Panc1 (cell line): ENCODE results near the gene VWC2L. TPM values are rescaled to one million over a fixed set of nuclear protein-coding genes. Genes with fewer than 3 reads are reported as not detected.

ENCODE experiments used
- ATAC-seq: fragments of 200-7000 bp; cut with Tn5 transposase; 2 replicates; pipeline ENCODE4 v1.9.1; 2020; ENCODE audit warnings: mild to moderate bottlenecking, moderate library complexity
- BruUV-seq: library from RNA; stranded (reverse); fragments of 400-500 nt; replicated peaks from 2 replicates; lab custom pipeline; 2021; lab: Mats Ljungman, UMichigan
- CTCF ChIA-PET: fragments of 300-600 bp; sonication (Branson Sonifier 250); formaldehyde crosslinking; loops from one replicate; lab custom pipeline; 2022; ENCODE audit warnings: antibody characterized with exemption; lab: Charles Lee
- POLR2A ChIA-PET: fragments of 300-600 bp; sonication (Branson Sonifier 250); formaldehyde crosslinking; loops from one replicate; lab custom pipeline; 2022; ENCODE audit warnings: antibody characterized with exemption; lab: Charles Lee
- DNase-seq: peaks from one replicate; pipeline ENCODE4 v3.0.0-alpha.2; 2010; ENCODE audit warnings: low read depth, low spot score
- H3K27ac ChIP-seq: 2 replicates; pipeline ENCODE4 v1.5.1; 2011; ENCODE audit warnings: mild to moderate bottlenecking, low read length, inconsistent platforms
- H3K27me3 ChIP-seq: fragments of 200-500 bp; sonication (Bioruptor generic); 2 replicates; pipeline ENCODE4 v1.6.0; 2014; ENCODE audit warnings: low read length, inconsistent platforms; ENCODE audit not compliant: control insufficient read depth, insufficient read depth
- H3K36me3 ChIP-seq: fragments of 200-500 bp; sonication (Bioruptor generic); 2 replicates; pipeline ENCODE4 v1.5.1; 2014; ENCODE audit warnings: inconsistent platforms, mild to moderate bottlenecking, low read length, moderate library complexity; ENCODE audit not compliant: control insufficient read depth, insufficient read depth
- H3K4me1 ChIP-seq: 2 replicates; pipeline ENCODE4 v1.5.1; 2011; ENCODE audit warnings: inconsistent platforms, mild to moderate bottlenecking, low read length, moderate library complexity; ENCODE audit not compliant: control insufficient read depth, insufficient read depth
- H3K4me3 ChIP-seq, 2 experiments: 2 replicates each; pipeline ENCODE4 v1.5.1; 2011 to 2012; ENCODE audit warnings: low read depth in 2 of 2, low read length in 2 of 2, mild to moderate bottlenecking in 2 of 2, inconsistent platforms in 1 of 2, moderate library complexity in 1 of 2
- H3K9me3 ChIP-seq: fragments of 200-500 bp; sonication (Bioruptor generic); 2 replicates; pipeline ENCODE4 v1.5.1; 2014; ENCODE audit warnings: low read depth, mild to moderate bottlenecking, inconsistent platforms, low read length, moderate library complexity; ENCODE audit not compliant: control insufficient read depth, insufficient read depth
- CTCF ChIP-seq: fragments of 450-650 bp; IDR thresholded peaks from 2 replicates; pipeline ENCODE4 v1.5.1; 2017; ENCODE audit warnings: mild to moderate bottlenecking
- POLR2AphosphoS5 ChIP-seq: IDR thresholded peaks from 2 replicates; pipeline ENCODE4 v1.6.1; 2012; ENCODE audit warnings: mild to moderate bottlenecking, low read depth, low read length, moderate library complexity
- REST ChIP-seq, 2 experiments: IDR thresholded peaks; 2 replicates each; pipeline ENCODE4 v1.6.1; 2011 to 2012; ENCODE audit warnings: low read depth in 2 of 2, control low read depth in 1 of 2, low read length in 1 of 2, mild to moderate bottlenecking in 1 of 2, moderate library complexity in 1 of 2; ENCODE audit not compliant: insufficient read depth in 1 of 2
- SIN3A ChIP-seq: IDR thresholded peaks from 2 replicates; pipeline ENCODE4 v1.6.1; 2012; ENCODE audit warnings: low read depth, mild to moderate bottlenecking, low read length, moderate library complexity, borderline replicate concordance; ENCODE audit not compliant: insufficient read depth
- TCF7L2 ChIP-seq: IDR thresholded peaks from 2 replicates; pipeline ENCODE4 v1.6.1; 2011; ENCODE audit warnings: mild to moderate bottlenecking, low read depth, low read length, inconsistent platforms
- in situ Hi-C: cut with HindIII; loops from 2 replicates; pipeline ENCODE4 v1.10.0; 2016; ENCODE audit warnings: low sequenced_read_pairs, low pct_unique_long_range_greater_than_20kb
- intact Hi-C: fragments of 100-400 bp; cut with micrococcal nuclease; formaldehyde crosslinking; loops from one replicate; pipeline ENCODE4 v1.10.0; 2022; ENCODE audit not compliant: unreplicated experiment
- total RNA-seq: library from RNA; stranded (reverse); gene quantifications from one replicate; pipeline ENCODE4 v1.2.1, GENCODE V29; 2021; ENCODE audit not compliant: unreplicated experiment

The VWC2L gene
- total RNA-seq, 1 experiment from 2014 or later: not detected

- in situ Hi-C loops (no loop called here), intact Hi-C loops (no loop called here)
- Histone ChIP-seq H3K36me3 (no peaks in the 10 kb centered on the region), H3K4me1 (no peaks in the 10 kb centered on the region), H3K27me3 (no peaks in the 10 kb centered on the region), H3K27ac (no peak overlapping the region), H3K4me3 (no peak overlapping the region), H3K9me3 (no peaks in the 10 kb centered on the region)
- CTCF ChIA-PET: no interaction called here
- DNase-seq (no peak), ATAC-seq (no peak)
- BruUV-seq: no TSS peak
- POLR2A ChIA-PET: no interaction called here
- TF ChIP-seq REST (IDR thresholded peaks at IDR 0.05; ENCODE audit: insufficient read depth in 1 of 2, low read depth in 2 of 2, low read length in 1 of 2) (no peak), CTCF (no peak), POLR2AphosphoS5 (no peak)
These were observed 103.8 kb downstream of the VWC2L start for GRCh38 chr2:214514704-214515103.

DNA sequence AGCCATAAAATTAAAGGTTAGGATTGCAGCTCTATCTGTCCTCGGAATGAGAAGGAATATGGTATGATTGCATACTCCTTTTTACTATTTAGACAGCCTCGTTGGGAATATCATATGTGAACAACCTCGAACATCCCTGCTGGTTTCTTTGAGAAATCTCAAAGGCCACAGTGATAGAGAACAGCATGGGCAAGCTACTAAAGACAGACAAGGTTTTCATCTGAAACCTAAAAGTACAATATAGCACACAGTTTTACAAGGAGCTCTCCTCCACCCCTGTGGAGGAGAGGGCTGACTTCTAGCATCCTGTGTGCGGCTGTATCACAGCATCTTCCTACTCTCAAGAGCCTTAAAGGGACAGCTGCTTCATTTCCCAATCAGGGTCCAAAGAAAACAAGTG lies 104.3 kb downstream of the VWC2L start:
- intact Hi-C loops: no loop called here
- Histone ChIP-seq H3K4me1 (no peaks in the 10 kb centered on the region), H3K36me3 (no peaks in the 10 kb centered on the region), H3K4me3 (no peak overlapping the region), H3K27me3 (no peaks in the 10 kb centered on the region), H3K27ac (no peak overlapping the region), H3K9me3 (no peaks in the 10 kb centered on the region)
- DNase-seq (no peak), ATAC-seq (no peak)
- TF ChIP-seq SIN3A (no peak), CTCF (no peak), TCF7L2 (no peak), POLR2AphosphoS5 (no peak), REST (IDR thresholded peaks at IDR 0.05; ENCODE audit: insufficient read depth in 1 of 2, low read depth in 2 of 2, low read length in 1 of 2) (no peak)
- in situ Hi-C loops: no loop called here
- no TSS peak for BruUV-seq
- ChIA-PET POLR2A (no interaction called here), CTCF (no interaction called here)
